ENCODE data around the gene ADCK1.

GRCh38 chr14:77903221-77903620 lies 103.3 kb downstream of the ADCK1 start:
- TF ChIP-seq CTCF (IDR thresholded peaks at IDR 0.05; ENCODE audit: extremely low read depth in 1 of 2, insufficient read depth in 1 of 2, low read depth in 1 of 2, low read length in 2 of 2) (no peak), POLR2A (IDR thresholded peaks at IDR 0.05; ENCODE audit: low read depth, low read length) (no peak), EZH2 (IDR thresholded peaks at IDR 0.05; ENCODE audit: borderline replicate concordance, low read depth, low read length, severe bottlenecking) (no peak), POLR2AphosphoS5 (IDR thresholded peaks at IDR 0.05; ENCODE audit: insufficient read depth, low read depth, low read length) (no peak)
